Activated CD8-positive, alpha-beta memory T cell treated with anti-CD3 and anti-CD28 coated beads, Interleukin-2, amount 50 U/mL, for 24 hours (primary cell): ENCODE measurements around the gene SH3RF3.

ENCODE experiments used
- DNase-seq: peaks from one replicate; pipeline ENCODE4 v3.0.0-alpha.2; 2020; ENCODE audit errors: extremely low read depth

The SH3RF3 gene

DNA sequence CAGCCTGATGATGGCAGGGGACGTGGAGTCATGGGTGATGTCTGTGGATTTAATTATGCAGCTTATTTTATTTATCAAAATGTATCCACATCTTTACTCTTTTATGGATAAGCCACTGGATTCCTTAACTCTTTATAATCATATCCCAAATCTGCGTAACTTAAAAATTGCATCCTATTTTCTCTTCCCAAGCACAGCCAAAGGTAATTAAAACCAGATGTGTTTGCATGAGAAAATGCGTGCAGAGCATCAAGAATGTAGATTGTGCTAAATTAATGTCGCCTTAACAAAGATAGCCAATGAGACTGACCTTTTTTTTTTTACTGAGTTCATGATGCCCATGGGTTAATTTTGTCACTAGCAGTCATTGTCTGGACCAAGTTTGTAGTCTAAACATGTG lies 10.0 kb downstream of the SH3RF3 start:
- DNase-seq, result no peak

DNA sequence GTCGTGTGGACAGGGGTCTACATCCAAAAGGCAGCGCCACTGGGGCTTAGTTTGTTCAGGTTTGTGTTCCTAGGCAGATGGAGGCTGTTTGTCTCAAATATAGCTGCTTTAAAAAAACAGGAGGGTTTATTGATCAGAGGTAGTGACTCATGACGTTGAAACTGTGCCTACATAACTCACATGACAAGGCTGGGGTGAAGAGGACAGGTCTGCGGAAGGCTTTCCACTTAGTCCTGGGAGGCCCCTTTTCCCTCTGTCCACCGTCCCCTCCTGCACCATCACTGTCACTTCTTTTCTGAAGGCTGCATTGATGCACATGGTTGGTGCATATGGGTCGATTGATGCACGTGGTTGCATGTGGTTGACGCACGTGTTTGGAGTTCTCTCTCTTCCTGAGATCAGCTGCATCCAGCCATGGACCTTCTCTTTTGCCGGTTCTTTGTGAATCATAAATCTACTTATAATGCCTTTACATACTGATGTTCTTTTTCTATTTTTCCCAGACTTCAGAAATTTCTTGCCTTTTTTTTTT lies 10.9 kb downstream of the SH3RF3 start:
- DNase-seq, result no peak

DNA sequence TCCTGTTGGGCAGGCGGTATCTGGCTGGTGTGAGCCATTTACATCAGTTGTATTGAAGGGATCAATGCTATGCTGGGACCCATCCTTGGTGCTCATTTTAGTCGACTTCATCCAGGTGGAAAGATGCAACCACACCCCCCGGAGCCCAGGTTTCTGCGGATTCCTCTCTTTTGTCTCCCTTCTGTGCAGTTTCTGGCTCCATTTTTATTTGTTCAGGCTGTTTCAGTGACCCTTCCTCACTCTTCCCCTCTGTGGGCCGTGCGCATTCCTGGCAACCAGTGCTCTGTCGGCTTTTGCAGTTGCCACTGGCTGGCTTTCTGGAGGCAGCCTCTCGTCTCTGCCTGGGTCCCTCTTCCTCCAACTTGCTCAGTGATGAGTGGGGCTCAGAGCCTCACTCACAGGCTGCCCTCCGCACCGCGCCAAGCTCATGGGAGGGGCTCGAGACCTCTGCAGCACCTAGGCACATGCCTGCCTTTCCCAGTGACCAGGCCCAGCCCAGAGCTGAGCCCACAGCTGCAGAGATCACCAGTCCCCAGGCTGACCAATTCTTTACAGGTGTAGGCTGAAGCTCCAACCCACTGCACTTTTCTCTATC lies 12.1 kb downstream of the SH3RF3 start:
- DNase-seq, result no peak

DNA sequence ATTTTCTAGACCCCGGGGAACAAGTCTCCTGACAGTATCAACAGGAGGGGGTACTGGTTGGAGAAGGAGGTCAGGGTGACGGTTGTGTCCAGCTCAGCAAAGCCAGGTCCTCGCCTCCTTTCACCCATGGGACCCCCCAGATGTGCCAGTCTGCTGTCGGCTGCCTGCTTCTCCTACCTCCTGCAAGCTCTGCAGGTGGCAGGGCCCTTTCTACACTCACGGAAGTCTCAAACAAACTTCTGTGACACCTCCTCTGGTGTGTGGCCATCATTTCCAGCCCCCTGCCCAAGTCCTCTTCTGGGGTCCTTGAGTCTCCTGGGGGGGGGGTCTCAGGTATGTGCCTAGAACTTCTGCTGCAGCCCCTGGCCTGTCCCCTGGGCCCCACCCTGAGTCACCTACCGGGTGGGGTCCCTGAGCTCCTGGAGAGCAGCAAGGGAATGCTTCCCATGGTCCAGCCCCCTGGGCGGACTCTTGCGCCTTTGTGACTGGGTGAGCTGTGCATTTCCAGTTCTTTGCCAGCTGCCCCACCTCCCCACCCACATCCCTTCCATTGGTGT lies 12.8 kb downstream of the SH3RF3 start:
- DNase-seq, result no peak

DNA sequence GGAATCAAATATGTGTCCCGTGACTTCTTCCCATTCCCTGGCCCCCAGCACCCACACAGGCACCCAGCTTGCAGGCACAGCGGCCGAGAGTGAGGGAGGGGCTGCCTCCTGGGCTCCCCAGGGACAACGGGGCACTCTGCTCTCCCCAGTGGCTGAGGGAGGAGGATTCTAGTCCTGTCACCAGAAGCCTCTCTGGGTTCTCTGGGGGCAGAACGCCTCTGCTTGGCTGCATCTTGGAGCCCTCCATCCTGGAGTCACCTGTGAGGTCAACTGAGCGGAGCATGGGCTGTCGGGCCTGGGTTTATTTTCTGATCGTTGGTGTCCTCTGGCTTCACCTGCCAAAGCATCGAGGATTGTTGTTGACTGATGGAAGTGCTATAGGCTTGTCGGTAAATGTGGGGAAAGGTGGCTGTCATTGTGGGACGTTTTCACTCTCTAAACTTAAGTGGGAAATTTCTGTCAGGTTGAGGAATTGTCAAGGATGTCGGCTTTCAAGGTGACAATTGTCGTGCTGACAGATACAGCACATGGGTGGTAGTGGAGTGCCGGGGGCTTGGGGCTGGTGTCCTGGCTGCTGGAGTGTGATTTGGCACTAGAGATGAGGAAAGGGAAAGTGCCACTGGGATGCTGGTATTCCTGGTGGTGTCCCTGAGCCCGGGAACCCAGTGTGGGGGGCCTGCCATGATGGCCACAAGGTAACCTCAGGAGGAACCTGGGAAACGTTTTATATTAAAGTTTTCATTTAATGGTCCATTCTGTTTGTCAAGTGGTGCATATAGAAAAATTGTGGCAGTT lies 13.6 kb downstream of the SH3RF3 start:
- no peak for DNase-seq

DNA sequence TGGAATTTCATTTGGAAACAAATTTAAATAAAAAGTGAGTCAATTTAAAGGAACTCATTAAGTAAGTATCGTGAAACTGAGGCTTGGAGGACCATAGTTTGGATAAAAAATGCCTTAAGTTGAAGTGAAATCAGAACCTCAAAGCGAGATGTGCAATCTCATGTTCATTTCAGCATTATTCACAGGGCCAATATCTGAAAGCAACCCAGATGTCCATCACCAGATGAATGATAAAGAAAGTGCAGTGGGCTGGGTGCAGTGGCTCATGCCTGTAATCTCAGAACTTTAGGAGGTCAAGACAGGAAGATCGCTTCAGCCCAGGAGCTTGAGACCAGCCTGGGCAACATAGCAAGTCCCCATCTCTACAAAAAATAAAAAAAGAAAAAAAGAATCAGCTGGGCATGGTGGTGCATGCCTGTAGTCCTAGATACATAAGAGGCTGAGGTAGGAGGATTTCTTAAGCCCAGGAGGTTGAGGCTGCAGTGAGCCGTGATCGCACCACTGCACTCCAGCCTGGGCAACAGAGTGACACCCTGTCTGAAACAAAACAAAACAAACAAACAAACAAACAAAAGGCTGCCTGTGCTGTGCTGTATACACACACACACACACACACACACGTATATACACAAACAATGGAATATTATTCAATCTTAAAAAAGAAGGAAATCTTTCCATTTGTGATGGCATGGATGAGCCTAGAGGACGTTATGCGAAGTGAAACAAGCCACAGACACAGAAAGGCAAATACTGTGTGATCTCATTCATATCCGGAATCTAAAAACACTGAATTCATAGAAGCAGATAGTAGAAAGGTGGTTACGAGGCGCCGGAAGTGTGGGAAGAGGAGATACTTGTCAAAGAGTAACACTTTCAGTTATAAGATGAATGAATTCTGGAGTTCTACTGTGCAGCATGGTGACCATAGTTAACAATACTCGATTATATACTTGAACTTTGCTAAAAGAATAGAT lies 14.5 kb downstream of the SH3RF3 start:
- peak; percentile 39 for DNase-seq

DNA sequence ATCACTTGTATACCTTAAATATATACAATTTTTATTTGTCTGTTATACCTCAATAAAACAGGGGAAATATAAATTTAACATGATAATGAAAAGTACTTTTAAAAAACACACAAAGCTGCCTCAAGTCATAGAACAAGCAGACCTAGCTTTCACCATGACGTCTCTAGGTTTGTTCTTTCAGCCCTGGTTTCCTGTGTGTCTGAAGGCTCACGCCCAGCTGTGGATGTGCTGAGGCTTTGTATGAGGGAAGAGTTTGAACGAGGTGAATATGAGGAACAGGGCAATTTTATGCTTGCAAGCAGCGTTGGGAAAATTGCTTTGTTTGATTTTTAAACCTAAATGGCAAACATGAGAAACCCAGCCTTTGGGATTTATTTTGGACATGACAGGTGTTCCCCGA lies 15.3 kb downstream of the SH3RF3 start:
- DNase-seq, result no peak

DNA sequence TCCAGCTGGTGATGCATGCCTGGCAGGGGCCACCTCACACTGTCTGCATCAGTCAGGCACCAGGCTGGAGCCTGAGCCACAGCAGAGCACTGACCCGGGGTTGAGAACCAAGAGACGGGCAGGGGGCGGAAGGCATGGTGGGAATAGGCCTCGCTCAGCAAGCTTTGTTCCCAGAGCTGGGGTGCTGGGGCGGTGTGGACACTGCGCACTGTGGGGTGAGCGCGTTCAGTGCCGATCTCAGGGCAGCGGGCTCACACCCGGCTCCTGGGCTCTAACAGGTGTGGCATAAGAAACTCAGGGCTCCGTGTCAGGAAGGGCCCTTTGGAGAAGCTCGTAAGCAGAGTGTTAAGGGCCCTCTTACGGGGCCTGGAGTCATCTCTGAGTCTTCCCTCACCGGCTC lies 15.7 kb downstream of the SH3RF3 start:
- DNase-seq, result no peak

DNA sequence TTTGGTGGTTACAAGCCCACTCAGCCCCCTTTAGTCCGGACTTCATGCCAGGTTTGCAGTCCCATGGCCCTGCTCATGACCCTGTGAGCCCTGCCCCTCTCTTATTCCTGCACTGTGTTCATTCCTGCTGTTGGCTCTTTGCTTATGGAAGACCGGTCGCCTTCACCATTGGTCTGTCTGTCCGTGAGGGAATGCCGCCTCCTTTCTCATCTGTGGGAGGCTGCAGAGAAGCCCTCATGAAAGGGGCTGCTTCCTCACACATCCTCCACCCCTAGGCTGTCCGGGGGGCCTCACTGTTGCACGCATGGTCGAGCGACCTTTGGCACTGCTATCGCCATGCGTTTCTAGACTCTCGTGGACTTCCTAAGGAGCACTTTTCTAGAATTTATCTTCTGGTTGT lies 16.3 kb downstream of the SH3RF3 start:
- no peak for DNase-seq

DNA sequence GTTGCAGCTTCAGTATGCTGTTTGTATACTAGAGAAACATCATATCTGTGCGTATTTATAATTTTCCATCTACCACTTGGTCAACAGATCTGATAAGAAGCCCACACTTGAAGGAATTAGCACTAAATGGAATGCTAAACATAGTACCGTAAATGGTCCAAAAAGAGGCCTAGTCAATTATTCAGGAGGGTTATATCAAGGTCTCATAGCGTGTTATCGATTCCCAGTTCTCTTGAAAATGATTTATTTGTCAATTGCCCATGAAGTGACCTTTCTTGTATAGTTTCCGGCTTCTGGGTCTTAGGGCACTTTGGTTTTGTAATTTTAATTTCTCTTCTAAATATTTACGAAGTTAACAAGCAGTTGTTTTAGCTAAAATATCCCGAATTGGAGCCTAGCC lies 18.4 kb downstream of the SH3RF3 start:
- no peak for DNase-seq

DNA sequence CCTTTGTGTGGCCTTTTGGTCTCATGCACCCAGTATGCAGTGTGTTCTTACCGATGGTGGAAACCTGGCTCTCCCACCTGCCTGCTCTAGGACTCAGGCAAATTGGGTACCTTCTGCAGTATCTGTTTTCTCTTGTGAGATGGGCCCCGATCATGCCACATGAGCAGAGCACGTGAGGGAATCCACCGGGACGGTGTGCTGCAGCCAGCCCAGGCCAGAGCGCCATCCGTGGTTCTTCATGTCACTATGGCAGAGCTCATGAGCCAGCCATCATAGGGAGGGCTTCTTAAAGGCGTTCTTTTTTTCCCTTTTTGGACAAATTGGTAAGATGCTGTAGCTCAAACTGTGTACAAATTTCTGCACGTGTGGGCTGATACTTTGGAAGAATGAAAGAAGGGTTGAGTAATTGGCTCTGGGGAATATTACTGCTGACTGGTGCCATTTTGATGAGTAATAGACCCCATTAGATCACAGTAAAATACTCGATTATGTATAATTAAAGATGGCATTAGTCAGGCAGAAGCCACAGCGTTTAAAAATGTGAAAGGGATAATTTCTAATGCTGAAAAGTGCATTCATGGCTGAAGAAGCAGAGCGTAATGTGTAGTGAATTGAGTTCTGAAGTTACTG lies 19.2 kb downstream of the SH3RF3 start:
- no peak for DNase-seq

DNA sequence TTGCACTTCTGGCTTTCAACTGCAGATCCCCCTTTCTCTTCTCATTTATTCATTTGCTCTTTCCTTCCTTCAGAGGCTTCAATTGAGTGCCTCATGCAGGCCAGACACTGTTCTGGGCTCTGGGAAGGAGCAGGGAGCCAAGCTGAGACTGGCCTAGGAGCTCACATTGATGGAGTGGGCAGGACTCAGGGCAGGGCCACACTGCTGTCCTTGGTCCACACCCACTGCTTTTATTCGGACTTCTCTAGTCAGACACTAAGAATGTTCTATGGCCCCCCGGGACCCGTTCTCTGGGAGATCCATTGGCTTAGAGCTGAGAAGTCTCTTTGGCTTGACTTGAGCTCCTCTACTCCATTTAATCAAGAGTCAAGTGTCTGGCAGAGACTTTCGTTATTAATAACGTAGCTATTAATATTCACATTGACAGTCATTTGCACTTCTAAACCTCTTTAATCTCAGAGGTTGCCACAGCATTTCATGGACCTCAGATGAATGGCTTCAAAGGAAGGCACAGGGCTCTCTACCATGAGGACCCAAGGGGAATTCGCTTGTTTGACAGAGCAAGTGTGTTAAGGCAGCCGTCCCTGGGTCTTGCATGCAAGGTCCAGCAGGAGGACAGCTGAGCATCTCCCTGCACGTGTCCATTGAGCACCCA lies 20.1 kb downstream of the SH3RF3 start:
- no peak for DNase-seq

DNA sequence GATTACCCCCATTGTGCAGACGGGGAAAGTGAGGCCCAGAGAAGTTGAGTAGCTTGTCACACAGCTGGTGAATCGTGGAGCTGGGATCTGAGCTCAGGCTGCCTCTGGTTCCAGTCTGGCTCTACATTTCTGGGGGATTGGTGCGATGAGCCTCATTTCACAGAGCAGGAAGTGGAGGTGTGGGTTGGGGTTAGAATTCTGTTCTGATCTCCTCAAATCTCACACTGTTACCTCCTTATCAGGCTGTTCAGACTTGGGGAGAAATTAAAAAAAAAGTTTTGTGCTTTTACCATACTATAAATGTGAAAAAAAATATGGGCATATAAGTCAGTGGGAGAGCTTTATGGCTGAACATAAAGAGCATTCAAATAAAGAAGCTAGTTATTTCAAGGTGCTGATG lies 21.6 kb downstream of the SH3RF3 start:
- DNase-seq, result no peak

DNA sequence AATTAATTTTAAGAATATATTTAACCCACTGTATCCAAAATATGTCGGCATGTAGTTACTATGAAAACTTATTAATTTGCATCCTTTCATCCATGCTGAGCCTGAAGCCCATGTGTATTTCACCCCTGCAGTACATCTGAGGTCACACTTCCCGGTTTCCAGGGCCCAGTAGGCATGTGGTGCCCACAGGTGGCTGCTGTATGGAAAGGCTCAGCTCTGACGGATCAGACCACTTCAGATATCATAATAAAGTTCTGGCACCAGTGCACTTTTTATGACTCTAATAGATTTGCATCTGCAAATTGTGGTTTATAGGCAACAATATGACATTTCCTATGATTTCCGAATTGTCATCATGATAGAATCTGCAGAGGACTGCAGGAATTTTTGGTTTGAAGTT lies 22.5 kb downstream of the SH3RF3 start:
- DNase-seq, result no peak

DNA sequence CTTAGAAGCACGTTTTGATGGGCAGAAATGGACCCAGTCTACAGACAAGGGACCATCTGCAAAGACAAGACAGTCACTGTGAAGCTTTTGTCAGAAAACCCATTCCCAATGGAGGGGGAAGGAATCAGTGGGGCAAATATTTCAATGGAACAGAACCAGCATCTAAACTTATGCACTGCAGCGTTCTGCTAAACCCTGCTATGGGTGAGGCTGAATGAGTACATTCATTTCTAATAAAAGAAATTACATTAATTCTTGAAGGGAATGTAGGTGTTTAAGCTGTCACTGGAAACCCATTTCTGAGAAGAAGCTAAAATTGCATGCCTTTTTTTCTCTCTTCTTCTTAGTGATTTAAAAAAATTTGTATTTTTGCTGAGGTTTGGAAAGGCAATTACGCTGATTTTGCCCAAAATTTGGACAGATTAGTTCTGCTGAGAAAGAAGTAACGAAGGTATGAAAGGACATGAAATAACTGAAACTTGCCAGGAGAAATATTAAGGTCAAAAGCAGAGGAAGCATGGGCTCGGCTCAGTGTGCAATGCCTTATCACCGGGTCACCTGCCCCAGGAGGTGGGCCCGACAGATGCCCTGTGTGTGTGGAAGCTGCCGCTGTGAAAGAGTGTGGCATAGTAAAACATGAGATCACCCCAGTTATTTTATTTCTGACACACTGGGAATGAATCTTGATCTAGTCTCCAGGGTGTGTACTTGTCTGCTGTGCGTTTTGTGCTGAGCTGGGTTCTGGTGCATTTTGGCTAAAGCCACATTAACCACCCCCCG lies 24.2 kb downstream of the SH3RF3 start:
- no peak for DNase-seq

DNA sequence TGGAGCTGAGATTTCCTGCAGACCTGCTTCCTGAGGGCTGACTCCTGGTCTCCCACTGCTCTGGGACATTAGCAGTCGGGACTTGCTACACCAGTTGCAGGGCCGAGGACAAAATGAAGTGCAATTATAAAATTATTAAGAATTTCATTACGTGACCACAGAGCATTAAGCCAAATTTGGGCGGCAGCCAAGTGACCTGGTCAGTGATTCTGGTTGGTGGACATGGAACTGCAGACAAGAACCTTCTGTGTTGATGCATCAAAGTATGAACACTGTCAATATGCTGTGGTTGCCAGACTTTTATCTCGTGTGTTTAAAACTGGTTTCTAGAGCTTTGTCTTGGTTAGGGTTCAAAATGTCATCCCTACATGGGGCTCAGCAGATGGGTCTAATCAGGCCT lies 24.8 kb downstream of the SH3RF3 start:
- DNase-seq, result no peak

DNA sequence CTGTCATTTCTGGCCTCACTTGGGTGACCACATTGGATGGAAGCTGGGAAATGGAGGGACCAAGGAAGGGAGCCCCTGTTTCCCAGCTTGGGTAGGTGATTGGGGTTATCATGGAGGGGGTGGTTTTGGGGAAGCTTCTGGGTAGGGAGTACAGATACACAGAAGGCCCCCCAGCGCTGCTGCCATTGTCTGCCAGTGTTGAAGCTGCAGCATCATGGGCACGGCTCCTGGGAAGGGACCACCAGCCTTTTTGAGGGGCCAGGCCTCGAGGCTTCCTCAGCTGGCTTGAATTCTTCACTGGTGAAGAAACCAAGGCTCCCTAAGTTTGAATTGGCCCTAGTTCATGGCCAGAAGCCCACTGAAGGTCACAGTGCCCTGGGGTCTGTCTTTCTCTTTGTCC lies 25.2 kb downstream of the SH3RF3 start:
- no peak for DNase-seq

DNA sequence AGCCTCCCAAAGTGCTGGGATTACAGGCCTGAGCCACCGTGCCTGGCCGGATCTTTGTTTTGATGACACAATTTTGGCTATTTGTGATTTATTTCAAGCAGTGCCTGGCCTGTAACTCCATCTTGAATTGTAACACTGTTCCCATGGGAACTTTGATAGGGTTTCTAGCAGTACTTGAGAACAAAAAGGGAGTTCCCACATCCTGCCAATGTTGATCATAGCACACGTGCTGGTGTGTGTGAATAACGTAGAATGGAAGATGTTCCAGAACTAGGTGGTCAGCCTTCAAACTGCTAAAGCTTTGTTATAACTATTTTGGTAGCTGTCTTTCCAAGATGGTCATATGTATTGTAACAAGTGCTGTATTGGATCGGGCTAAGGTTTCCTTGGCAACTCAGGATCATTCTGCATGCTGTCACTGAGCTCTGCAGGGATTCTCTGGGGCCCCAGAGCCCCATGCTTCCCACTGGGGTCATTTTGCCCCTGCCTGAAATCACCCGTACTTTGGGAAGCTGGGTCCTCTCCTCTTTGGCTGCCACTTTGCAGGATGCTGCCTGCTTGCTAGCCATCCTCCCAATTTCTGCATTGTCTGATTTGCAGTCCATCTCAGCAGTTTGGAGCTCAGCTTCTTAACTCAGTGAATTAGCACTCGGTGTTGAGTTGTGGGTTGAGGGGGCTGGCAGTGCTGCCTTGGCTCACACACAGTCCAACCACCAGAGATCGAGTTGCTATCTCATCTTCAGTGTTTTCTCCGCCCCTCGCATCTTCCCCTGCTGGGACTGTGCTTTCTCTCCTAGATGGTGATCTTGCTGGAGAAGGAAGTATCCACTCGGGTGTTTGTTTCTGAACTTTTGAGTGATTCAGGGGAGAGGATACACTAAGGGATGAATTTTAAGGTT lies 26.8 kb downstream of the SH3RF3 start:
- DNase-seq, result no peak

DNA sequence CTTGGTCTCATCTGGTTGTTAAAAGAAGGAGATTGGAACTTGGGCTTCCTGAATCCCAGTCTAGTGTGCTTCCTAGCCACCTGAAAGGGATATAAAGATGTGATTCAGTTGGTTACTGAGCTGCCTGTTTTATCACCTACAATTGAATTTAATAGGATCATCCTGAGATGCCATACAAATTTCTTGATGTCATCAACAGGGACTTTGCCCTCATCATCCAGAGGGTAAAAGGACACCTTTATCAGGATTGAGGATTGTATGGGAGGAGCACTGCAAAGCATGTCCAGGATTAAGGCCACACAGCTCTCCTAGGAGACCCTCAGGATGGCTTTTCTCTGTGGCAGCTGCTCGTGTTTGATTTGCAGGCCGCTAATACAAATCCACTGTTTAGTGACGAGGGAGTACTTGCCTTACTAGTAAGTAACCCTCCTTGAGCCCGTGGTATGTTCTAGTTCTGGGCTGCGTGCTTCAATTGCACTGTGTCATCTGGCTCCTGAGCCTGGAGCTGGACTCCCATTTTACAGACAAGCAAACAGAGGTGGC lies 28.6 kb downstream of the SH3RF3 start:
- no peak for DNase-seq
